ENCODE results near the gene ITIH4. TPM values are rescaled to one million over a fixed set of nuclear protein-coding genes. Genes with fewer than 3 reads are reported as not detected.

The ITIH4 gene
- total and polyA plus RNA-seq, 2 of the 13 experiments (the other 11 are each of a cell fraction or from before 2014, with no cell fraction given), result 2.7 to 5.3 TPM

DNA sequence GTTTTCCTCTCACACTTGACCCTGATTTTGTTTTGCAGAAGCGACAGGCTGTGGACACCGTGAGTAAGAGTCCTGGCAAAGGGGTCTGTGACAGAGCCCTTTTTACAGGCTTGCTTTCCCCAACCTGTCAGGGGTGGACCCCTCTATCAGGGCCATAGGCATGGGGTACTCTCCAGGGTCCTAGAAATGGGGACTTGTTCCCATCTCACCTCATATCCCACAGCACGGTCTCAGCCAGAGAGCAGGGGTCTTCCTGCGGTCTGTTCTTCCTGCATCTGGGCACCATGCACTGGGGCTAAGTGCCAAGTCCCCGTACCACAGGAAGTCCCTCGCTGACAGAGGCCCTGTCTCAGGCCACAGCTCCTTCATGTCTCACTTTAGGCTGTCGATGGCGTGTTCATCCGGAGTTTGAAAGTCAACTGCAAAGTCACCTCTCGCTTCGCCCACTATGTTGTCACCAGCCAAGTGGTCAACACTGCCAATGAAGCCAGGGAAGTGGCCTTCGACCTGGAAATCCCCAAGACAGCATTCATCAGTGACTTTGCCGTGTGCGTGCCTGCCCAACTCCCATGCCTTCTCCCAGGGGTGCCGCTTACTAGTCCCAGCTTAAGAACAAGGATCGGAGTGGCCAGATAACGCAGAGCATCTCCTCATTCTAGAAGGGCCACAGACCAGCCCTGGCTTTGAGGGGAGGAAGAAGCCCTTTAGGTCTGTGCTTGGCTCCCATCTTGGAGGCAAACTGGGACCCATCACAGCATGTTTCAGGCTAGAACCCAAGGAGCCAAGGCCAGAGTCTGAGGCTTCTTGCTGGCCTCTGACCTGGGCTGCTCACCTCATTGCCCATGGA lies 52.3 kb downstream of the ITIH4 start:
- no peak overlapping the region for H2AFZ ChIP-seq (ENCODE audit: low read length)
- H3K79me2 ChIP-seq (ENCODE audit: insufficient read depth, low read length), result no peaks in the 10 kb centered on the region
- no peak overlapping the region for H3K4me2 ChIP-seq (ENCODE audit: low read depth, low read length)
- ChIA-PET POLR2A (interaction anchor here (2.3 to 18.4 kb wide), 2 partner anchors 7 to 18 kb away, joined by 9 to 466 read pairs; partner anchors contain the start of genes ITIH3 and NEK4), CTCF (ENCODE audit: low intra/inter-chr PET ratio, low total read pairs) (no interaction called here)
- BruUV-seq (replicated peaks), result no TSS peak
- no peaks in the 10 kb centered on the region for H3K9me3 ChIP-seq (ENCODE audit: low read length)
- FAIRE-seq, result no peak
- H3K9ac ChIP-seq (ENCODE audit: insufficient read depth, low read depth, low read length), result no peak overlapping the region
- DNase-seq (ENCODE audit: low spot score), result no peak
- peak overlapping the region; percentile 32 for H3K27ac ChIP-seq (ENCODE audit: extremely low read length, insufficient read depth, low read length)
- in situ Hi-C loops (cut with HindIII; ENCODE audit: extremely low pct_ligation_motif_present, low pct_unique_long_range_greater_than_20kb), result no loop called here
- no peaks in the 10 kb centered on the region for H3K27me3 ChIP-seq (ENCODE audit: control insufficient read depth in 1 of 2, insufficient read depth in 2 of 2, low read length in 2 of 2)
- H3K4me1 ChIP-seq (ENCODE audit: insufficient read depth, low read length), result peaks cover 81% of the 10 kb centered on the region
- 94% methylated on average over 17 of the region's 17 CpGs for WGBS (ENCODE audit: low lambda C conversion rate)
- intact Hi-C loops (cut with micrococcal nuclease; ENCODE audit: unreplicated experiment), result loop anchor here (10.0 kb wide), 1 partner anchor 47 kb away; no protein-coding TSS in a partner anchor
- no peak for ATAC-seq
- H3K4me3 ChIP-seq (replicated peaks in 1 of 3; ENCODE audit: insufficient read depth in 1 of 3, low read depth in 2 of 3, low read length in 3 of 3), result no peak overlapping the region
- no peaks in the 10 kb centered on the region for H4K20me1 ChIP-seq (ENCODE audit: insufficient read depth, low read length)
- H3K36me3 ChIP-seq (replicated peaks in 1 of 2; ENCODE audit: control insufficient read depth in 1 of 2, insufficient read depth in 2 of 2, low read length in 2 of 2), result no peaks in the 10 kb centered on the region
- TF ChIP-seq RCOR2 (CRISPR knock-in tag; IDR thresholded peaks at IDR 0.05) (no peak), ZNF44 (CRISPR knock-in tag; IDR thresholded peaks at IDR 0.05) (0 out of 2 replicates have a peak, but pooled peaks have one; percentile 6), MTA1 (CRISPR knock-in tag; IDR thresholded peaks at IDR 0.05; ENCODE audit: borderline replicate concordance) (0 out of 2 replicates have a peak, but pooled peaks have one; percentile 3), ZNF572 (CRISPR knock-in tag; IDR thresholded peaks at IDR 0.05) (0 out of 2 replicates have a peak, but pooled peaks have one; percentile 35), RXRA (CRISPR knock-in tag; IDR thresholded peaks at IDR 0.05) (no peak), ZNF772 (CRISPR knock-in tag; IDR thresholded peaks at IDR 0.05) (peak; percentile 27; the same call in 1 of the 2 replicates), ZNF784 (CRISPR knock-in tag; IDR thresholded peaks at IDR 0.05; ENCODE audit: borderline replicate concordance) (0 out of 2 replicates have a peak, but pooled peaks have one; percentile 50)
- TF ChIP-seq, protein P1, sequence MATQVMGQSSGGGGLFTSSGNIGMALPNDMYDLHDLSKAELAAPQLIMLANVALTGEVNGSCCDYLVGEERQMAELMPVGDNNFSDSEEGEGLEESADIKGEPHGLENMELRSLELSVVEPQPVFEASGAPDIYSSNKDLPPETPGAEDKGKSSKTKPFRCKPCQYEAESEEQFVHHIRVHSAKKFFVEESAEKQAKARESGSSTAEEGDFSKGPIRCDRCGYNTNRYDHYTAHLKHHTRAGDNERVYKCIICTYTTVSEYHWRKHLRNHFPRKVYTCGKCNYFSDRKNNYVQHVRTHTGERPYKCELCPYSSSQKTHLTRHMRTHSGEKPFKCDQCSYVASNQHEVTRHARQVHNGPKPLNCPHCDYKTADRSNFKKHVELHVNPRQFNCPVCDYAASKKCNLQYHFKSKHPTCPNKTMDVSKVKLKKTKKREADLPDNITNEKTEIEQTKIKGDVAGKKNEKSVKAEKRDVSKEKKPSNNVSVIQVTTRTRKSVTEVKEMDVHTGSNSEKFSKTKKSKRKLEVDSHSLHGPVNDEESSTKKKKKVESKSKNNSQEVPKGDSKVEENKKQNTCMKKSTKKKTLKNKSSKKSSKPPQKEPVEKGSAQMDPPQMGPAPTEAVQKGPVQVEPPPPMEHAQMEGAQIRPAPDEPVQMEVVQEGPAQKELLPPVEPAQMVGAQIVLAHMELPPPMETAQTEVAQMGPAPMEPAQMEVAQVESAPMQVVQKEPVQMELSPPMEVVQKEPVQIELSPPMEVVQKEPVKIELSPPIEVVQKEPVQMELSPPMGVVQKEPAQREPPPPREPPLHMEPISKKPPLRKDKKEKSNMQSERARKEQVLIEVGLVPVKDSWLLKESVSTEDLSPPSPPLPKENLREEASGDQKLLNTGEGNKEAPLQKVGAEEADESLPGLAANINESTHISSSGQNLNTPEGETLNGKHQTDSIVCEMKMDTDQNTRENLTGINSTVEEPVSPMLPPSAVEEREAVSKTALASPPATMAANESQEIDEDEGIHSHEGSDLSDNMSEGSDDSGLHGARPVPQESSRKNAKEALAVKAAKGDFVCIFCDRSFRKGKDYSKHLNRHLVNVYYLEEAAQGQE (IDR thresholded peaks at IDR 0.05; ENCODE audit: borderline replicate concordance in 1 of 2, low read depth in 1 of 2, low read length in 2 of 2), result peak in 1 of 2 experiments; percentile 70; a peak in 3 of 4 replicates
- TF ChIP-seq, protein P2, sequence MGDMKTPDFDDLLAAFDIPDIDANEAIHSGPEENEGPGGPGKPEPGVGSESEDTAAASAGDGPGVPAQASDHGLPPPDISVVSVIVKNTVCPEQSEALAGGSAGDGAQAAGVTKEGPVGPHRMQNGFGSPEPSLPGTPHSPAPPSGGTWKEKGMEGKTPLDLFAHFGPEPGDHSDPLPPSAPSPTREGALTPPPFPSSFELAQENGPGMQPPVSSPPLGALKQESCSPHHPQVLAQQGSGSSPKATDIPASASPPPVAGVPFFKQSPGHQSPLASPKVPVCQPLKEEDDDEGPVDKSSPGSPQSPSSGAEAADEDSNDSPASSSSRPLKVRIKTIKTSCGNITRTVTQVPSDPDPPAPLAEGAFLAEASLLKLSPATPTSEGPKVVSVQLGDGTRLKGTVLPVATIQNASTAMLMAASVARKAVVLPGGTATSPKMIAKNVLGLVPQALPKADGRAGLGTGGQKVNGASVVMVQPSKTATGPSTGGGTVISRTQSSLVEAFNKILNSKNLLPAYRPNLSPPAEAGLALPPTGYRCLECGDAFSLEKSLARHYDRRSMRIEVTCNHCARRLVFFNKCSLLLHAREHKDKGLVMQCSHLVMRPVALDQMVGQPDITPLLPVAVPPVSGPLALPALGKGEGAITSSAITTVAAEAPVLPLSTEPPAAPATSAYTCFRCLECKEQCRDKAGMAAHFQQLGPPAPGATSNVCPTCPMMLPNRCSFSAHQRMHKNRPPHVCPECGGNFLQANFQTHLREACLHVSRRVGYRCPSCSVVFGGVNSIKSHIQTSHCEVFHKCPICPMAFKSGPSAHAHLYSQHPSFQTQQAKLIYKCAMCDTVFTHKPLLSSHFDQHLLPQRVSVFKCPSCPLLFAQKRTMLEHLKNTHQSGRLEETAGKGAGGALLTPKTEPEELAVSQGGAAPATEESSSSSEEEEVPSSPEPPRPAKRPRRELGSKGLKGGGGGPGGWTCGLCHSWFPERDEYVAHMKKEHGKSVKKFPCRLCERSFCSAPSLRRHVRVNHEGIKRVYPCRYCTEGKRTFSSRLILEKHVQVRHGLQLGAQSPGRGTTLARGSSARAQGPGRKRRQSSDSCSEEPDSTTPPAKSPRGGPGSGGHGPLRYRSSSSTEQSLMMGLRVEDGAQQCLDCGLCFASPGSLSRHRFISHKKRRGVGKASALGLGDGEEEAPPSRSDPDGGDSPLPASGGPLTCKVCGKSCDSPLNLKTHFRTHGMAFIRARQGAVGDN (CRISPR knock-in tag; IDR thresholded peaks at IDR 0.05), result 0 out of 2 replicates have a peak, but pooled peaks have one; percentile 22

All from HepG2 (cell line).